CD4-positive, alpha-beta T cell treated with Interleukin-10 for 1 hour (primary cell): ENCODE data around the gene MRPS11.
"Not testable (repeated sequence)": the region's sequence is repeated elsewhere in the genome, so short reads cannot be mapped to it uniquely, and the experiment has no call there.

Experiments
- DNase-seq: peaks from one replicate; pipeline ENCODE4 v3.0.0-alpha.2; 2020

The MRPS11 gene

GRCh38 chr15:88497109-88497765 lies 29.7 kb downstream of the MRPS11 start:
- DNase-seq, result no peak

- DNase-seq, result no peak
Observed at GRCh38 chr15:88498996-88499395, 31.5 kb downstream of the MRPS11 start.

- DNase-seq, result no peak
Observed at GRCh38 chr15:88504445-88504844, 36.9 kb downstream of the MRPS11 start.

GRCh38 chr15:88505721-88506120 lies 38.2 kb downstream of the MRPS11 start:
- no peak for DNase-seq

DNA sequence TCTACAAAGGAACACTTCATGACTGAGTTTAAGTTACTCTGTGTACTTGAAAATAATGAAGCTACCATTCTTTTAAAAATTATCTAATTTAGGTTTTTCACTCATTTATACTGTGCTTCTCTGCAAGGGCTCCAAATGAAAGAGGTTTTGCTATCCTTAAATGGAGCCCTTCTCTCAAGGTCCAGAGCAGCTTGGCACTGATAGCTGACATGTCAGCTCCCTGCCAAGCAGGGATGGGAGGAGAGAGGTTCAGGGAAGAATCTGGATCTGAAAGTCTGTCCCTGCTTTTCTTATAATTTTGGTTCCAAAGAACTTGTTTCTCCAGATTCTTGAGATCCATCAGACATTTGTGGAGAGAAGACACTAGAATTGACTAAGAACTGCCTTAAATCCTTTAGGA lies 39.1 kb downstream of the MRPS11 start:
- no peak for DNase-seq

- no peak for DNase-seq
Observed at GRCh38 chr15:88509321-88509720, 41.8 kb downstream of the MRPS11 start.

DNA sequence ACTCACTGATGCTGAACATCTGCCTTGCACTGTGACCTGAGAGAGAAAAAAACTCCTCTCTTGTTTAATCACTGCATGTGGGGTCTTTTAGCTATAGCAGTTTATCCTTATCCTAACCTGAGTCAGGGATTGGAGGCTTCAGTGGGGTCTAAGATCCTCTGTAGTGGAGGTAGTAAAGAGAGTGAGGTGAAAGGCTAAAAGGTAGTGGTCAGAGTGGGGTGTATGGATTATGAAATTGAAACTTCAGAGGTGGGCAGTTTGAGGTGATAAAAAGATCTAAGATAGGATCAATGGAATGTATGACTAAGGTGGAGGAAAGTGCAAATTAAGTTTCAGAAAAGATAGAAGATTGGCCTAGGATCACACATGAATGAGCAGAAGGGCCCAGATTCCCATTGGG lies 42.5 kb downstream of the MRPS11 start:
- no peak for DNase-seq

DNA sequence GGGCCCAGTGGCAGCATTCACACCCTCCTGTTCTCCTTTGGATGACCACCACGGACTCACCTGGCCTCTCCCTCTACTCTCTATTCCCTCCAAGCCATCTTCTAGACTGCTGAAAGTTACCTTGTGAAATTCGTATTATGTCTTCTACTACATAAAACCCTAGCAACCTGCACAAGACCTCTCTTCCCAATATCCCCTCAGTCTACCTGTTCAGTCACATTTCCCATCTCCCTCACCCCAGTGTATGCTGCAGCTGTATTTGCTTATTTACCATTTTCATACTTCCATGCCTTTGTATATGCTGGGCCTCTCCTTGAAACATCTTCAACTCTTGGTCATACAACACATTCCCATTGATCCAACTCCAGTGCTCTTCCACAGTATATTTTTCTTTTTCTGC lies 43.7 kb downstream of the MRPS11 start:
- no peak for DNase-seq

GRCh38 chr15:88512078-88512477 lies 44.6 kb downstream of the MRPS11 start:
- DNase-seq, result no peak

GRCh38 chr15:88512601-88513000 lies 45.1 kb downstream of the MRPS11 start:
- no peak for DNase-seq

DNA sequence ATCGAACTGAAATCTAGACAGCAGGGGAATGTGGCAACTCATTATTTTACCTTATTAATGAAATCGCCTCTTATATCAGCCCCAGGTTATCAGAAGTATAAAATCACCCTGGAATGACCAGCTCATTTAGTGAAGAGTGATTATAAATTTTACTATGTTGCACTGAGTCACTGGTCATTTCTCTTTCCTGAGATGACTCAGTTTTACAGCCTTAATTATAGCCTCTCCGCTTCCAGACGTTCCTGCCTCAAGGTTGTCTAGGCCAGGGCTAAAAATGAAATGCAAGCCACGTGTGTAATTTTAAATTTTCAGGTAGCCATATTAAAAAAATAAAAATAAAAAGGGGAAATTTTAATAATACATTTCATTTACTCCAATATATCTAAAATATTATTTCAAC lies 45.7 kb downstream of the MRPS11 start:
- no peak for DNase-seq

- no peak for DNase-seq
Observed at GRCh38 chr15:88518903-88519302, 51.4 kb downstream of the MRPS11 start.

DNA sequence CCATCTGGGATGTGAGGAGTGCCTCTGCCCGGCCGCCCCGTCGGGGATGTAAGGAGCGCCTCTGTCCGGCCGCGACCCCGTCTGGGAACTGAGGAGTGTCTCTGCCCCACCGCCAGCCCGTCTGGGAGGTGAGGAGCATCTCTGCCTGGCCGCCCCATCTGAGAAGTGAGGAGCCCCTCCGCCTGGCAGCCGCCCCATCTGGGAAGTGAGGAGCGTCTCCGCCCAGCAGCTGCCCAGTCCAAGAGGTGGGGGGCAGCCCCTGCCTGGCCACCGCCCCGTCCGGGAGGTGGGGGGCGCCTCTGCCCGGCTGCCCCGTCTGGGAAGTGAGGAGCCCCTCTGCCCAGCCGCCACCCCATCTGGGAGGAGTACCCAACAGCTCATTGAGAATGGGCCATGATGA lies 56.6 kb downstream of the MRPS11 start:
- DNase-seq, result not testable (repeated sequence)

DNA sequence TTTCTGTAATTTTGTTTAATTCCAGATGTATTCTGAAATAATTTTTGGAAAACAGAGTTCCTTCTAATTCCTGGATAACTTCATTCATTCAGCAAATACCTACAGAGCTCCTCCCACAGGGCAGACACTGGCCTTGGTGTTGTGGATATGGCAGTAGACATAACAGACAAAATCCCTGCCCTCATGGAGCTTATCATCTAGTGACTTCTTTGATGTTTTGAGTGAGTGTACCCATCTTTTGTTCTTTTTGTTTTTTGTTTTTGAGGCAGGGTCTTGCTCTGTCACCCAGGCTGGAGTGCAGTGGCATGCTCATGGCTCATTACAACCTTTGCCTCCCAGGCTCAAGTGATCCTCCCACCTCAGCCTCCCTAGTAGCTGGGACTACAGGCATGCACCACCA lies 57.9 kb downstream of the MRPS11 start:
- DNase-seq, result no peak

DNA sequence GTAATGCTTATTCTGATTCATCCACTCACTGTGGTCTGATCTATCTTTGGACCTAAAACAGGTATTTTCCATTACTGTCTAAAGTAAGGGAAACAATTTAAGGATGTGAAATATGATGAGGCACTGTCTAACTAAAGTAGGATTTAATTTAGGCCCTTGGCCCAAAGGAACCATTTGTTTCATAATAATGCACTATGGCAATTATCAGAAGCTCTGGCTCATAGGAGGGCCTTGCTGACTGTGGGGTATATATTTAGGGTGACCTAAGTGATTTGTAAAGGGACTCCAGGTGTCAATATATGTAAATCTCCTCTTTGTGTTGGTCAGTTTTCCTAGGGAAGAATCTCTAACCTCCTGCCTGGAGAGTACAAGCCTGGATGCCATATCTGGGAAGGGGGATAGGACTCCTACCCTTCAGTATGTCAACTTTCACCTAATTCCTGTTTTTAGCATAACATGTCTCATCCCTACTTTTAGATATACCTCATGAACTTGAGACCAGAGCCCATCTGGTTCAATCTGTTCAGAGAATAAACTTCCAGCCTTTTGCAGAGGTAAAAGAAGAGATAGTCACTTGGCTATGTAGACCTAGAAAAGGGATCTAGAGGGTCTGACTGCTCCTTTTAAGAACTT lies 58.9 kb downstream of the MRPS11 start:
- DNase-seq, result no peak

GRCh38 chr15:88529021-88529630 lies 61.6 kb downstream of the MRPS11 start:
- DNase-seq, result no peak
